ENCODE data around the gene NEGR1. TPM values are rescaled to one million over a fixed set of nuclear protein-coding genes. Genes with fewer than 3 reads are reported as not detected.

Gene NEGR1
- 149 TPM for total RNA-seq

GRCh38 chr1:72282271-72283021 is at the start of gene NEGR1:
Gene NEGR1 (minus strand): TSS chr1:72282539.

Small RNA genes lying within 50 kb of the gene (small RNA-seq; reads per million reads assigned to genes)
- gene AL358453.1 (not detected), gene AL359821.1 (not detected)

All from diencephalon (tissue), 1 donor.